ENCODE measurements around the gene CTBP1. TPM values are rescaled to one million over a fixed set of nuclear protein-coding genes. Genes with fewer than 3 reads are reported as not detected.

The CTBP1 gene
- total RNA-seq, 1 donor from 2014 or later = 268 TPM

DNA sequence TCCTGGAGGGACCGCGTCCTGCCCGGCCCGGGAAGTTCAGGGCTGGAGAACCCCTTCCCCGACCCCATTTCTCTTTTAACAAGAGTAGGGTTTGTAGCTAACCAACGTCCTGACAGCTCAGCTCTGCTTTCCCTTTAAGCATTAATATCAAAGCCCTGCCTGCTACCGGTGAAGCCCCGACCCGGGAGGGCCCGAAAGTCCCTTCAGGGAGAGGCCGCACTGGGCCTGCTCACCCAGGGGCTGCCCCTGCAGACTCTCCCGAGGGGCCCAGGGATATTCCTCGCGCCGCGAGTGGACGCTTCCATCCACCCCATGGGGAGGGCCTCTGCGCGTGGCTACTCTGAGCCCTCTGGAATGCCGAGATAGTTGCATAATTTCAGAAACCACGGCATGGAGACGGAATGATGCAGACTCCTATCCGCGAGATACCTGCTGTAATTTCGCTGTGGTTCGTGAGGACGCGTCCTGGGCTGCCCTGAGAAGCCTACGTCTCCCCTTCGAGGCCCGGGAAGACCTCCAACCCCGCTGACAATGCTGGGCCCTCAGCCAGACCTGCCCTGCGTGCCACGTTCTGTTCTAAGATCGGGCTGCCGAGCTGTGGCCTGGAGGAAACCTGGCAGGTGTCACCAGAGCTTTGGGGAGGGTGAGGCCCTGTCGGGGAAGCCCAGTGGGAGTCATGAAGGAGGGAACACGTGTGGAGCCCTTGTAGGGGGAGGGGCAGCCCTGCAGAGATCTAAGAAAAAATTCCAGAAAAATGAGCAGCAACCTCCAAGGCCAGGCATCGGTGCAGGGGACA, 999 bp upstream of the CTBP1 start:
- DNase-seq = peak; percentile 42

DNA sequence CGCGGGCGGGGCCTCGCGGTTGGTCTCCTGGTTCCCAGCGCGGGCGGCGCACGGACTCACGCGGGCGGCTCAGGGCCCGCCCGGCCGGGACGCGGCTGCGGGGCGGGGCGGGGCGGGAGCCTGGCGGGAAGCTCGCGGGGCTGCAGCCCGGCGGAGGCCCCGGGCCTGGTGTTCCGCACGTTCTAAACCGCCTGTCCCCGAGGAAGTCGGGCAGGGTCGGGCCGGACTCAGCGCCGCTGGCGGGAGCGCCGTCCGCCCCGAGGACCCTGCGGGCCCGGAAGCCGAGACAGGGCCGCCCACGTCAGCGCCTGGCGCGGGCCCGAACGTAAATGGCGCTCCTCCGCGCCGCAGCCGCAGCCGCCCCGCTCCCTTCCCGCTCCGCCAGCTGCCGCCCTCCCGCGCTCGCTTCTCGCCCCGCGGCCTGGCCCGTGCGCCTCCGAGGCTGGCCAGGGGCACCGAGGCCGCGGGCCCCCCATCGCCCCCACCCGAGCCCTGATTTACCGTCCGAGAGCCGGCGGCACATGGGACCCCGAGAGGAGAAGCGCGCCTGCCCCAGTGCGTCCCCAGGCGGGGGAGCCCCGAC, 309 bp upstream of the CTBP1 start:
- peak; percentile 93 for DNase-seq

DNA sequence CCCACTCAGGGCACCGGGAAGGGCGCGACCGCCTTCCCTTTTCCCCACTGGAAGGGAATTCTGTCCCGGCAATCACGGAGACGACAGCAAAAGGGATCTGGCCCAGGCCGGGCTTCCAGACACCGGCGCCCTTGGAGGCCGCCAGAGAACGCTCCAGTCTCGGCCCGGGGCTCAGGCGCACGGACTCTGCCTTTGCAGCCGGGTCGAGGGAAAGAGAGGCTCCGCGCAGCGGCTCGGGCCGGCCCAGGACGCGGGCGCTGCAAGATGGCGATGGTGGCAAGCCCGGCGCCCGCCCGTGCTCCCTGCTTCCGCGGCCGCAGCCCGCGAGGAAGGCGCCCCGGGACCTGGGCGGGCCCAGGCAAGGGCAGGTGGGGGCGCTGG, 1.1 kb downstream of the CTBP1 start:
- DNase-seq = no peak

DNA sequence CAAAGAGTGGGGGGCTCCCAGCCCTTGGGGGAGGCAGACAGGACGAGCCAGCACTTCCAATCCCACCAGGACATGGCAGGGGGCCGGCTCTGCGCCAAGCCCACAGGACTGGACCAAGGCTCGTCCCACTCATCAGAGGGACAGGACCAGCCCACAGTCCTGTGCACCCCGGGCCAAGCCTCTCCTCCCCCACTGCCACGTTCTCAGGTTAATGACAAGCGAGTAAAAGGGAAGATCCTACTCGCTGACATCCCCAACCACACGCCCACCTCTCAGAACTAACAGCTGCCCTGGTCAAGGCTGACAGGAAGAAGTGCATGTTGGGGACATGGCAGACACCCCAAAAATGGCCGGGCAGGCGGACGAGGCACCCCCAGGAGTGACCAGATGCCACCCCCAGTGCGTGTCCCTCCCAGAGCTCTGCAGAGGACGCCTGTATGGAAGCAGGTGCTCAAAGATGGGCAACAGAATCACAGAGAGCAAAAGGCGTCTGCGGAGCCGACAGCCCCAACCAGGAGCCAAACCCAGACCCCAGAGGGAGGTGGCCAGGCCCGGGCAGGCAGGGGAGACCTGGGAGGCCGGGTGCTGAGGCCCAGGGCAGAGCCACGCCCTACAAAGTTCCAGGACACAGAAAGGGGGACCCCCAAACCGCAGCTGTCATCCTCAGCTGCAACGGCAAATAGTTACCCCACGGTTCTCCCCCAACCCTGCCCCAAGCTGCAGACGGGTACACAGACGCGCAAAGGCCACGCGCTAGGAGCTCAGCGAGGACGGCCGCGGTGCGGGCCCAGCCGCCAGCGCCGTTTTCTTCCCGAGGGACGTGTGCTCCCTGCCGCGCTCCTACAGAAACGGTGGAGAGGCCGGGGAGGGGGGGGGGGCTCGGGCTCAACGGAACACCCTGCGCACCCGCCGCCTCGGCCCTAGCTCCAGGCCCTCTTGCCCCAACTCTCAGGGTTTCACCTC, 1.7 kb downstream of the CTBP1 start:
- DNase-seq = peak; percentile 40

DNA sequence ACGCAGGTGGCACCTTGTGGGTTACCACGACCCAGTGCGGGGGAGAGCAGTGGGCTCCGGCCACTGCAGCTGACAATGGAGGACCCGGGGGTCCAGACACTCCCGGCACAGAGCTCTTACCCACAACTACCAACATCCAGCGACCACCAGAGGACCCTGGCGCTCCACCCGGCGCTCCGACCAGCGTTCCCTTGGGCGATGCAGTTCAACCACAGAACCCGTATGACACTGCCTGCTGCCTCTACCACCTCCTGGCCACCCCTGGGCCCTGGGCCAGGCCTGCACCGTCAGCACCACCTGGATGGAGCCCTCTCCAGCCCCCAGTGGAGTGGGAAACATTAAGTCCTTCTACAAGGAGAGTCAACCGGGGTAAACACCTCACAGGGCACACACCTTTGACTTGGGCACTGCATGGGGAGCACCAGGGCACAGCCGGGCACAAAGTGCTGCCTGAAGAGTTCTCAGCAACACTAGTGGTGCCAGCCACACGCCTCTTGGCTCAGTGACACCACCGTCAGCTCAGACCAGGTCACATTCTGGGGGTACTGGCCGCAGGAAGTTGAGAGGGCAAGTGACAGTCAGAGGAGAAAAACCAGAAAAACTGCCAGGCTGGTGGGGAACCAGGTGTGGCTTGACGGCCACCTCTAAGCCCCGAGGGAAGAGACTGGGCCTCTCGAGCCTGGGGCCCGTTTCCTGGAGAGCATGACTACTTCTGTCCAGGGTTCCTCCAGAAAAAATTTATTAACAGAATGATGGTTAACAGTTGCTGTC, 2.6 kb downstream of the CTBP1 start:
- no peak for DNase-seq

DNA sequence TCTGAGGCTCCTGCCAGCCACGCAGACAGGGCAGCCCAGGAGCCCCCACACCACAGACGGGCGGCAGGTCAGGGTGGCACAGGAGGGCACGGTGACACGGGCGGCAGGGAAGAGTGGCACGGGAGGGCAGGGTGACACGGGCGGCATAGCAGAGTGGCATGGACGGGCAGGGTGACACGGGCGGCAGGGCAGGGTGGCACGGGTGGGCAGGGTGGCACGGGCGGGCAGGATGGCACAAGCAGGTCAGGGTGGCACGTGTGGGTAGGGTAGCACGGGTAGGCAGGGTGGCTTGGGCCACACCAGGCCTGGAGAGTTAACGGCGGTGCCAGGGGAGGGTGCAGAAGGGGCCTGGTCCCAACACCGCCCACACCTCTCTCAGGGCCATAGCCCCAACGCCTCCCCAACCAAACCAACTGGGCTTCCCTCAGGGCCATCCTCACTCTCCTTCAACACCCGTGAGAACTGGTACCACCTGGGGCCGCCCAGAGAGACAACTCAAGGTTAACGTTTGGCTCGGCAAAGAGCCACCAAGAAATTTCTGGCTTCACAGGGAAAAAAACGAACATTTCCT, 3.4 kb downstream of the CTBP1 start:
- DNase-seq = no peak

DNA sequence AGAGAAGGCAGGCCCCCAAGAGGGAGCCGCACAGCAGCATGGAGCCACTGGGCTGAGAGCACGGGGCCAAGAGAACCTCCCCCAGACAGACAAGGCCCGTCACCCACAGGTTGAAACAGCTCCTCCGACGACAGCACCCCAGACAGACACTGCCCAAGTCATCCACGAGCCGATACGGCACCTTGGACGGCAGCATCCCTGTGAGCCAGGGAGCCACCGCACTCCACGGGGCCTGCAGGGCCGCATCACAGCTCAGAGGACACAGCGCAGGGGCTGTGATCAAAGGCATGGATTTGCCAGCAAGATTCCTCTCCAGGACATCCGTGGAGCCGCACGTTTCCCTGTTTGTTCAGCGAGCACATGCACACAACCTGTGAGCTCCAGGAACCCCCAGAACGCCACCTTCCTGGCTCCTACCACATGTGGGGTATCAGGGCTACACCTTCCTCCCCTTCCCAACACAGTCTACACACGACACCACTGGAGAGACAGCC, 3.9 kb downstream of the CTBP1 start:
- no peak for DNase-seq

DNA sequence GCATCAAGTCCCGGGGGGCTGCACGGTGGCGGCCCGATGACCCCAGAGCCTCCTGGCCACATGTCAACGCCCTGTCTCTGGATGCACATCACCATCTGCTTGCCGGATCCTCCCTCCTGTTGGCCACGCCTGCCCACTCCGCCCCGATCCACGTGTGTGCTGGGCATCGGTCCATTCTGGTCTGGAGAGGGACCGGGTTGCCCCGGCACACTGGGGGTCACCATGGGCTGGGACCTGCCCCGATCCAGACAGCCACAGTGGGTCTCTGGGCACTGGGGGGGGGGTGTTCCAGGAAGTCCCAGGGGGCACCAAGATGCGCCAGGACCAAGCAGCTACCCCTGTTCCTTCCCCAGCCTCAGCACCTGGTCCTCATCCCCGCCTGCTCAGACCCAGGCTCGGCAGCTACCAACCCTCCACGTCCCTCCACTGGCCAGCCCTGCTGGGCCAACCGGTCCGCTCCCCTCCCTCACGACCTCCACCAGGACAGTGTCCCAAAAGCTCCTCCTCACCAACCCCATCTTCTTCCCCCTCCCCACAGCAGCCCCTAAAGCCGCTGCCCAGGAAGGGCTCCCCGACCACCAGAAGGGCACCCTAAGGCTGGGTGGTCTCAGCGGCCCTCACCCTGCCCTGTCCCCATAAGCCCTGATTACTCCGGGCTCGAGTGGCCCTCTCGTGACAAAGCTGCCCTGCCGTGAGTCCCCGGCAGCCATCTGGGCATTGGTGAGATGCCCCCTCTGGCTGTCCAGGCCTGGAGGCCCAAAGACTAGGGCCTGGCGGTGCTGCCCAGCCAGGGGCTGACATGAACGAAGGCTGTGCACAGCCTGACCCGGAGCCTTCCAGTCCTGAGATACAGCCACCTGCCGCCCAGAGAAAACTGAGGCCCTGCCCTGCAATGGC, 4.6 kb downstream of the CTBP1 start:
- DNase-seq = no peak

DNA sequence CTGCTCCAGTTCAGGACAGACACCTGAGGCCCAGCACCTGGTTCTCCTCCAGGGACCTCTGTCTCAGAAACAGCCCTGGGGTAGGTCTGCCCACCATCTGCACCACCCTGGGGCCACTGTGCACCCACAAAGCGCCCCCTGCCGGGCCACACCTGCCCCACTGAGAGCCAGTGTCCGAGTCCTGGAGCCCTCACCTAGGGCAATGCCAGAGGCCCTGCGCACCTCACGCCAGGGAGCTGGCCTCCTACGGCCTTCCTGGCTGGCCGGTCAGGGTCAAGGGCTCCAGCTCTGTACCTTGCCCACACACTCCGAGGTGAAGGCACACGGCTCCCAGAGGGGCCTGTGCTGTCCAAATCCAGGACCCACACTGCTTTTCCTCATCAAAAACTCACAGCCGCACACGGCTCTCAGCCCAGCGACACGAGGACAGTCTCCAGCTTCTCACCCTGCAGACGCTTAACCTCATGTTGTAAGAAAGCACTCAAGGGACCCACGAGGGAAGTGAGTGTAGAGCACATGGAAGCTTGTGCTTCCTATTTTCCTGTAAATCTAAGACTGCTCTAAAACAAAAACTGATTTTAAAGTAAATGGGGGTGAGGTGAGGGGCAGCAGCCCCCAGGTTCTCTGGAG, 5.4 kb downstream of the CTBP1 start:
- no peak for DNase-seq

DNA sequence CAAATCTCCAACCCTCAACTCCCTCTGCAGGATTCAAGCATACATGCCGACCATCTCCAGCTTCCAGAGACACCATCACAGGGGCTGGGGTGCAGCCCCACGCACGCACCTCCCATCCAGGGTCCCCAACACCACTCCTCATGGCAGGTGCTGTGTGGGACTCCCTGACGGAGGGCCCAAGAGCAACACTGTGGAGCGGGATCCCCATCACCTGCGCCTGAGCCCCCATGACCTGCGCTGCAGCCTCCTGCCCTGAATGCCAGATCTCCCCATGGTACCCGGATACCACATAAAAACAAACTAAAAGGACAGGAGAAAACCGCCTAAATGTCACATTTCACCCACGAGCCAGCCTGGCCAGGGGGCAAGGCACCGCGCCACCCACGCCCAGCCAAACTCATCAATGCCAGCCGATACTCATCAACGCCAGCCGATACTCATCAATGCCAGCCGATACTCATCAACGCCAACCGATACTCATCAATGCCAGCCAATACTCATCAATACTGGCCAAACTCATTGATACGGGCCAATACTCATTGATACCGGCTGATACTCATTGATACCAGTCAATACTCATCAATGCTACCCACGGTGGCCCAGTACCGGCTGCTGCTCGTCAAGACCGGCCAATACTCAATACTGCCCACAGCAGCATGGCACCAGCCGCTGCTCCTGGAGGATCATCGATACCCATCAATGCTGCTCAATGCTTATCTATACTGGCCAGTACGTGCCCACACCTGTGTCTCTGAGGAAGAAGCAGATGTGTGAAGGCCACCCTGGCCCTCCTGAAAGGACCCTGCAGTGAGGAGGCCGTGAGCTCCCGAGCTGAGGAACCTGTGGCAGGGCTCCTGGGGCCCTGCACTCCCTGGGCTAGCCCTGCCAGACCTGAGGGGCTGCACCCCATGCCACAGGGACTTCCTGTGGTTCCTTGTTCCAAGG, 6.2 kb downstream of the CTBP1 start:
- DNase-seq = no peak

DNA sequence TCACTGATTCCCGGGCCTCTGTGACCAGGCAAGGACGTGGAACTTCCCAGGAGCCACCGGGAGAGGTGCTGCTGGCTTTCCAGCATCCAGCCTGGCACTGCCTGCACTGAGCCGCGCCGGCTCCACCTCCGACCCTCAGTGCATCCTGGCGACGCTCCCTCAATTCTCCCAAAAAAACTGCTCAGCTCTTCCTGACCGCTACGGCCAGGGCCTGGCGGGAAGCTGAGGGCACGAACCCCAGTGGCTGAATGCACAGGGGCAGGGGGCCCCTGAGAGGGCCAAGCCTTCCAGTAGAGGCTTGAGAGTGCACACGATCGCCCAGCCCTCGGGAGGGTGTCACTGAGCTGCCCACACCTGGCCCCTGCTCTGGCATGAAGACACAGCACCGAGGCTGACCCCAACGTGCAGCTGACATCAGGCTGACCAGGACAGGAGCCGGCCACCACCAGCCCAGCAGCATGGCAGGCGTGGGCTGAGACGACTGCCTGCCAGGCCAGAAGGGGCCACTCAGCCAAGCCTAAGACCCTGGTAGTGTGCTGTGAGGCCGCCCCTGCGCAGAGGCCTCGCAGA, 6.9 kb downstream of the CTBP1 start:
- DNase-seq = no peak

DNA sequence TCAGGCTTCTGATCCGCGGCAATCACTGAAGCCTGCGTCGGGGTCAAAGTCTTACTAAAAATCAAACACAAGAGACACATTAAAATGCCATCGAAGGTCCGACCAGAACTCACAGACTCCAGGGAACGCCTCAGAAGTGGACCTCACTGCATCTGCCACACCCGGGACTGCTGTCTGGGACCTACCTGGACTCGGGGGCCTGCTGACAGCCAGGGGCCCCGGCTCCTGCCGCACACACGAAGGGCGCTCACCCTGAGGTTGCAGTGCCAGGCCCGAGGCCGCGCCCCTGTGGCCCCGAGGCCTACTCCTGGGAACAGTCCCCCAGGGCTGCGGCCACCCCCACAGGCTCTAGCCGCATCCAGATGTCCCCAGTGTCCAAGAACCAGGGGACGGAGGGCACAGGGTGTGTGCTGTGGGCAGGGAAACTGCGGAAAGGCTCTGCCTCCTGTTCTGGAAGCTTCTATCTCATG, 7.4 kb downstream of the CTBP1 start:
- no peak for DNase-seq

DNA sequence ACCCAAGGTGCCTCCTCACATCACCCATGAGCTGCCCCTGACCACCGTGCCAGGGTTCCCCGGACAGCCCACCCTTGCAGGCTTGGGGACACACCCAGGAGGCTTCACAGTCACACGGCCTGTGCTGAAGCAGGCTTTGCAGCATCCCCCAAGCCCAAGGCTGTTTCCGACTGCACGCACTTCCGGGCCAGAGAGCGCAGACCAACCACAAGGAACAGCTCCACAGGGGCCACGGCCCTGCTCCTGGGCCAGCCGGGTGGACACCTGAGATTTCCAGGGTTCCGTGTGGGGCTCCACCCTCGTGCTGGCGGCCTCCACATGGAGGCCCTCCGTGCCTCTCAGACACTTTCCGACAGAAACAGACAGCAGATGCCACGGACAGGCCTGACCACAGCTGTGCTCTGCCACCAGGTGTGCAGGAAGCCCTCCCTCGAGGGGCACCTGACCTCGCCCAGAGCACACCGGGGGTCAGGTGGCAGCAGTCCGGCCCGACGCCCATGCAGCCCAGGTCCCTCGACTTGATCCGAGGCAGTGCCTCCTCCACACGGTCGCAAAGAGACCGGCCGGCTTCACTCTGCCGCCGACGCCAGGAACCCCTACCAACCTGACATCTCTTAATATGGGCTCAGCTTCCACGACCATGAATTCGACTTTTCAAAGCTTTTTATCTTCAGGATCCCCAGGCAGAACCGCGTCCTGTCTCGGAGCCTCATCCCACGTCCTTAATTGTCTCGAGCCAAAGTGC, 8.0 kb downstream of the CTBP1 start:
- DNase-seq = no peak

DNA sequence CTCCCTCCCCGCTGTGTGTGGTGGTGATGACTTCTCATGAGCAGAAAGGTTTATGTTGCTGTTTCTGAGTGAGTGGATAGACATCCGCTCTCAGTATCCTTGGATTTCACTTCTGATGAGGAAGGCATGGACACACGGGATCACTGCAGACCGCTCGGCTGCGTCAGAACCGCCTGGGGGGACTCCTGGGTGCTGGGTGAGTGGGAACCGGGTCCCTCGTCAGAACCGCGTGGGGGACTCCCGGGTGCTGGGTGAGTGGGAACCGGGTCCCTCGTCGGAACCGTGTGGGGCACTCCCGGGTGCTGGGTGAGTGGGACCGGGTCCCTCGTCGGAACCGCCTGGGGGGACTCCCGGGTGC, 9.0 kb downstream of the CTBP1 start:
- no peak for DNase-seq

DNA sequence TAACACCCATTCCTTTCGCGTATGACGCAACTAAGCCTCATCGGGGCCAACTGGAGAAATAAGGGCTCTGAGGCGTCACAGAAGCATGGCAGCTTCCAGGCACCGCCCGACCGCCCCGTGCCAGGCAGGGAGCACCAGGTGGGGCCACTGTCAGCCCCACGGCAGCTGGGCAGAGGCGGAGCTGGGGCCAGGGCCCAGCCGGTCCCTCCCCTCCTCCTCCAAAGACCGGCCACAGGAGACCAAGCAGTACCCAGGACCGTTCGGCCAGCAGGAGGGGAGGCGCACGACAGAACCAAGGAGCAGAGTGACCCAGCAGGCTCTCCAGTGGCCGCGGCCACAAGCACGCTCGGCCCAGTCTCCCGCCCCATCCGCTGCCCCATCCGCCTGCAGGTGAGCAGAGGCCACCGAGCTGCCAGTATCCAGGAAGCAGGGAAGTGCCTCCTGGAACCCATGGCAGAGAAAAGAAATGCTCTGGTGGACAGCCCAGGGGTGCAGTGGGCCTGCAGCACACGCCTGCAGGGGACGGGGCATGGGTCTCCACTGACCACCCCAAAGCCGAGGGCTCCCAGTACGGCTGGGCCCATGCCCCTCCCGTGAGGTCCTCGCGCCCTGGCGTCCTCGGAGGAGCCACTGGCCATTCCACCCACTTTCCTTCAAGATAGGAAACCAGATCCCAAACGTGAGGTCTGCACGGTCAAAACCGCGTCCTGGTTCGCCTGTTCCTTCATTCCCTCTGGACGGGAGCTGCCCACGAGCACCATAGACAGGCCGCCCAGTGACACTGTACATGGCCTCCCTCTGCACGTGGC, 9.6 kb downstream of the CTBP1 start:
- DNase-seq = no peak

DNA sequence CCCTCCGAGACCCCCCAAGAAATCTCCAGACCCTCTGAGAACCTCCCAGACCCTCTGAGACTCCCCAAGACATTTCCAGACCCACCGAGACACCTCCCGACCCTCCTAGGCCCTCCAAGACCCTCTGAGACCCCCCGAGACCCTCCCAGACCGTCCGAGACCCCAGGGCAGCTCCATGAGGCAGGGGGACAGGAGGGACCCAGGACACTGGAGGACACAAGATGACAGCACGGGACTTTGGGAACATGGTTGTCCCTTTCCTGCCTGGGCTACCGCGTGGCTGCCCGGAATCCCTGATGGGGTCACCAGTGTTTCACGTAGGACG, 10.3 kb downstream of the CTBP1 start:
- DNase-seq = no peak

DNA sequence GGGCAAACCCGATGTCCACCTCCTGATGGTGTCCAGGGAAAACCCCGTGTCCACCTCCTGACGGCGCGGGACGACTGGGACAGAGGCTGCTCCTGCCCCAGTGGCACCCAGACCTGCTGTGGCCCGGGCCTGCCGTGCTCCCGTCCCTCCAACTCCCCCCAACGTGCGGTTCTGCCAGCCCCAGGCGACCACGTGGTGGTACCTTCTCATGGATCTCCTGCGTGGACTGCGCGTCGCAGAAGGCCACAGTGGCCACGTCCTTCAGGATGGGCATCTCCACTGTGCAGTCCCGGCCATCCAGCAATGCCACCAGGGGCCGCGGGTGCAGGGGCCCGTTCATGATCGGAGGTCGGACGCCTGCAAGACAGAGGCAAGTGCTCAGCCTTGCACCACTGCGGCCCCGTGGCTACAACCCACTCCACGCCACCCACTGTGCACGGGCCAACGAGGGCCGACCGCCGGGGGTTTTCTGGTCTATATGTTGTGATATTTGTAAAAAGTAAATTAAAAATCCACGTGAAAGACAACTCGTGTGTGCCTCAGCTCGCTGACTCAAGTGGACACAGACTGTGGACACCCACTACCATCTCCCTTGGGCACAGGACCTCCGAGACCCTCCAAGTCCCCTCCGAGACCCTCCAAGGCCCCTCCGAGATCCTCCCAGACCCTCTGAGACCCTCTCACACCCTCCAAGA, 10.8 kb downstream of the CTBP1 start:
- DNase-seq = no peak

Data from dermis blood vessel endothelial cell (primary cell).